Measurements from ENCODE around the gene STEAP2. TPM values are rescaled to one million over a fixed set of nuclear protein-coding genes. Genes with fewer than 3 reads are reported as not detected.
"Not testable (repeated sequence)": the region's sequence is repeated elsewhere in the genome, so short reads cannot be mapped to it uniquely, and the experiment has no call there.

The STEAP2 gene
- polyA plus RNA-seq (ENCODE audit: insufficient read length in 10 of 10) = 1 to 10 TPM; 1.8 to 6.4 (median 3.5) TPM
- long read RNA-seq, donor 1 = 0 reads
- long read RNA-seq, donor 2 = 0 reads
- long read RNA-seq, donor 3 = 0 reads
- long read RNA-seq, donor 4, full-length matches to known transcripts = 1 of 1 reads
- long read RNA-seq, donor 4, partial matches to known transcripts = 0 of 1 reads
- long read RNA-seq, donor 4, other reads (novel, unspliced or antisense) = 0 of 1 reads
- long read RNA-seq, donor 5 = 0 reads
- long read RNA-seq, donor 6, full-length matches to known transcripts = 1 of 1 reads
- long read RNA-seq, donor 6, partial matches to known transcripts = 0 of 1 reads
- long read RNA-seq, donor 6, other reads (novel, unspliced or antisense) = 0 of 1 reads
- long read RNA-seq, donor 7, full-length matches to known transcripts = 1 of 1 reads
- long read RNA-seq, donor 7, partial matches to known transcripts = 0 of 1 reads
- long read RNA-seq, donor 7, other reads (novel, unspliced or antisense) = 0 of 1 reads
- long read RNA-seq, donor 8 = 0 reads
- long read RNA-seq, donor 9 = 0 reads

DNA sequence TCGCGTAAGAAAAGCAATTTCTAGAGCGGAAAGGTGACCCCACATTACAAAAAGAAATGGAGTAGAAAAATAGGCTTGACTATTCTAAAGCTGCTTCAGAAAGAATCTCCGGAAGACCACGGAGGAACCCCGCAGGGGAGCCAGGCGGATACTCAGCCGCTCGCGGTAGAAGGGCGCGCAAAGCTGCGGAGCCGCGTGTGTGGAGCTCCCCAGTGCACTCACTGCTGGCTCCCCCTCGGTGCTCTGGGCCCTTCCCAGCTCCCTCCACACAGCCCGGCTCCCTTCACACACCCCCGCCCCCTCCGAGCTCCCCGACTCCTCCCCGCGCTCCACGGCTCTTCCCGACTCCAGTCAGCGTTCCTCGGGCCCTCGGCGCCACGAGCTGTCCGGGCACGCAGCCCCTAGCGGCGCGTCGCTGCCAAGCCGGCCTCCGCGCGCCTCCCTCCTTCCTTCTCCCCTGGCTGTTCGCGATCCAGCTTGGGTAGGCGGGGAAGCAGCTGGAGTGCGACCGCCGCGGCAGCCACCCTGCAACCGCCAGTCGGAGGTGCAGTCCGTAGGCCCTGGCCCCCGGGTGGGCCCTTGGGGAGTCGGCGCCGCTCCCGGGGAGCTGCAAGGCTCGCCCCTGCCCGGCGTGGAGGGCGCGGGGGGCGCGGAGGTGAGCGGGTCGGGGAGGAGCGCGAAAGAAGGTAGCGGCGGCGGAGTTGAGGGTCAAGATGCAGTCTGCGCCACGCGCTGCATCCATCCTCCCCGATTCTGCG is at the start of gene STEAP2:
TSS of gene STEAP2 (plus strand) at position 350 of the 758 bp plus-strand sequence. CDS start 13,343 bp downstream, outside the sequence.
- peak; percentile 88 to 94 (median 88) for DNase-seq

DNA sequence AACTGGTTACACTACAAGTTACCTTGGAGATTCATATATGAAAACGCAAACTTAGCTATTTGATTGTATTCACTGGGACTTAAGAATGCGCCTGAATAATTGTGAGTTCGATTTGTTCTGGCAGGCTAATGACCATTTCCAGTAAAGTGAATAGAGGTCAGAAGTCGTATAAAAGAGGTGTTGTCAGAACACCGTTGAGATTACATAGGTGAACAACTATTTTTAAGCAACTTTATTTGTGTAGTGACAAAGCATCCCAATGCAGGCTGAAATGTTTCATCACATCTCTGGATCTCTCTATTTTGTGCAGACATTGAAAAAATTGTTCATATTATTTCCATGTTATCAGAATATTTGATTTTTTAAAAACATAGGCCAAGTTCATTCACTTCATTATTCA is 48.0 kb upstream of the STEAP2 start:
- DNase-seq = no peak

DNA sequence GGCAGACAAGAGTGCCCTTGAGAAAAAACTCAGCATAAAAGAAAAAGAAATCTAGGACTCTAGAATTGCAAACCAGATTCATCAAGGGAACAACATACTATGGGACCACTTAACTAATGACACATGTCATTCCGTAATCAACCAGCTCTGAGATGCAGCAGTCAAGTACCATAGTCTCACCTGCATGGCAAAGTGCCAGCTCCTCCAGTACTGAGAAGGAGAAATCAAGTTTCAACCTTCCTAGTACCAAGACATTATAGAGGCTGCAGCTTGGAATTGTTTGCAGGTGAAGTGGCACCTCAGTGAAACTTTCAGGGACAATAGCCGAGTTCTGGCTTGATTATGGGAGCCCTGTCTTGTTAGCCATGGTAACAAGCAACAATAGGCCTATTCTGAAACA is 45.8 kb upstream of the STEAP2 start:
- no peak for DNase-seq

DNA sequence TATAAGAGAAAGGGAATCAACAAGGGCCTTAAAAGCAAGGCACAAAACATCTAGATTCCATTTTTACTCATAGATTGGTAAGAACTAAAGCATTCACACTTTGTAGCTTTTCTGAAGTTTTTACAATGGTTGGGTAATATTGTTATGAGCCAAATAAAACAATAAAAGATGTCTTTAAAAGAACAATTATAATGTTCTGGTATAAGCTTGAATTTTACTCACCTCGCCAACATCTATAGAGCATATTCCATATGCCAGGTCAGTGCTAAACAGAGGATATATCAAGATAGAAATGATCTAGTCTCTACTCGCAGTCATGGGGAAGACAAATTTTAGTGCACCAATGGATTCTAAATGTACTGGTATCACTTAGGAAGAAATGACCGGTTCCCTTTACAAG is 45.4 kb upstream of the STEAP2 start:
- DNase-seq = no peak

DNA sequence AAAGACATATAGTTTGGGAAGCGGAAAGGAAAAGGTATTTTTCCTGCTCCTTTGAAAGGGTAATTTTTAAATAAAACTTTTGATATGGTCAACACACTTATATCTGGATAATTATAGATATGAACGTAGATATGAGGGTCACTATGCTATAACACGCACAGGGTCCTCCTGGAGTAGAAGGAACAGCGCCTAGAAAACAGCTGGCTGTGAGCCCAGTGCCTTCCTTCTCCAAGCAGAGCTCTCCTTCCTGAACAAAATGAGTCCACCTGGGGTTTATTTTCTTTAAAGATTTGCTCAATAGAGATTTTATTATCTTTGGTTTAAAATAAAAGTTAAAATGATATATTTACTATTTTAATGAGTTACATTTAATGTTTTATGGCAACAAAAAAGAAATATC is 44.2 kb upstream of the STEAP2 start:
- DNase-seq = no peak

DNA sequence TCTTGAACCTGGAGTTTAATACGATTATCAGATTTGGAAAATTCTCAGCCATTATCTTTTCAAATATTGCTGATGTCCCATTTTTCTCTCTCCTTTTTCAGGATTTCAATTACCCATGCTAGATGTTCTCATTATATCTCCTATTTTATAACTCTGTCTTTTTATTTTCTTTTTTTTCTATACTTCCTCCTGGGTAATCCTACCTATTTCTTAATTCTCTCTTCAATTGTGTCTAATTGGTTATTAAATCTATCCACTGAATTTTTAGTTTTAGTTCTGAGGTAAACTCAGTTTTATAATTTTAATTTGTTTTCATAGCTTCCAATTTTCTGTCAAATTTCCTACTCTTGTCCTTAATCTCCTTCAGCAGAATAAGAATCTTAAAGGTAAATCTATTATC is 41.6 kb upstream of the STEAP2 start:
- DNase-seq = no peak

DNA sequence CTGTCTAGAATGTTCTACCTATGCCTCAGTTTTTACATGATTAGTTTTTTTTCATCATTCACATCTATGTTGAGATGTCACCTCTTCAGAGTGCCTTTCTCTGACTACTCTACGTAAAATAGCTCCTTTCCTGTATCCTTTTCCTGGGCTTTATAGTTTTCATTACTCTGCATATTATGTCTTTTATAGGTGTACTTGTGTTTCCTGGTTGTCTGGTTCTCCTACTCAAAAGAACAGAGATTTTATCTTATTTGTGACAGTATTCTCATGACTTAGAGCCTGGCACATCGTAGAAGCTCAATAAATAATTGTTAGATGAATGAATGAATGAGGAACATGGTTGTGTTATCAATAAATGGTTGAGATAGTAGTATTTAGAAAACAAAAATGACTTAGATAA is 39.4 kb upstream of the STEAP2 start:
- DNase-seq = no peak

DNA sequence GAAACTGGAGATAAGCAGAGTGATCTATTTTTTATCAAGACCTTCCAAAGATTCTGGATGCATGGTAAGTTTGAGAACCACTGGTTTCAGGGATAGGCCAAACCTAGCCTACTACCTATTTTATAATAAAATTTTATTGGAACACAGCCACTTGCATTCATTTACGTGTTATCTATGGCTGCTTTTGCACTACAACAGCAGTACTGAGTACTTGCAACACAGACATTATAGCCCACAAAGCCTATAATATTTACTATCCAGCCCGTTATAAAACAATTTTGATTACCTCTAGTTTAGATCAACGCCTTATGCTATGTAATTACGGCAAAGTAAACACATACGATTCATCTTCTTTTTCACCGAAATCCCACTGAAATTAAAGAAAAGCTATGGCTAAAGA is 38.9 kb upstream of the STEAP2 start:
- no peak for DNase-seq

DNA sequence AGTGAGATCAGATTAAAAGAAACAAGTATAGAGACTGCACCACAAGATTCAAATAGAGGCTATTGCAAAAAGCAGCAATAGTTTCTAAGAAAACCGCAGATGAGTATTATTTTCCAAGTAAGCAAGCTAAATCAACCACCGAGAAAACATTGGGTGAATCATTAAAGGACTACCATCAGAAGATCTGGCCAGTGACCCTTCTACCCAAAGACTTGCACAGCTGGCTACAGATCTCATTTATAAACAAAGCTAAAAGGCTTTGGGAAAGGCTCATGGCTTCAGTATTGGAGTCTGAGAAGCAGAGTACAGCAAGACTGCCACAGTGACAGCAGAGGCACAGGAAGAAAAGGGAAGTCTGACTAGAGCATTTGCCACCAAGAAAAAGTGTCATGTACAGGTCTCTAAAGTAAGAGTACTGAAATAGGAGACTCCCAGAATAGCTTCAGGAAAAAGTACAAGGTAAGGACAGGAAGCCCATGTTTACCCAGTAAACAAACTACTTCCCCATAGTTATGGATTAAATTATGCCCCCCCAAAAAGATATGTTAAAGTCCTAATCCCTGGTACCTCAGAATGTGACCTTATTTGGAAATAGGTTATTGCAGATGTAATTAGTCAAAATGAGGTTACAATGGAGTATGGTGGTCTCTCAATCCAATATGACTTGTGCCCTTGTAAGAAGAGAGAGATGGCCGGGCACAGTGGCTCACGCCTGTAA is 38.3 kb upstream of the STEAP2 start:
- DNase-seq = no peak

DNA sequence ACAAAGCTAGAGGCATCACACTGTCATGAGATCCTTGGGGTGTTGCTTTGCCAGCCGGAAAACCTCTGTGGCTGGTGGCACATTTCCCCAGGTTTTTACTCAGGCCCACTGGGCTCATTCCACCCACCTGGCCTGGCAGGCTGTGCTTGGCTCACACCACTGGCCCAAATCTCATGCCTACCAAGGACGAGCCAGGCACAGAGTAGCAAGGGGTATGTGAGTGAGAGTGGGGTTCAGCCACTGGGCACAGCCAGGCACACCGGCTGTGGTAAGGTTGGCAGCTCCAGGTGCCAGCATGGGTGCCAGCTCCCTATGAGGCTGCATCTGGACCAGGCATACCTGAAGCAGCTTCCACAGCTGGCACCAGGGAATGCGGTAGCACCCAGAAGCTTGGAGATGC is 35.9 kb upstream of the STEAP2 start:
- DNase-seq = no peak

DNA sequence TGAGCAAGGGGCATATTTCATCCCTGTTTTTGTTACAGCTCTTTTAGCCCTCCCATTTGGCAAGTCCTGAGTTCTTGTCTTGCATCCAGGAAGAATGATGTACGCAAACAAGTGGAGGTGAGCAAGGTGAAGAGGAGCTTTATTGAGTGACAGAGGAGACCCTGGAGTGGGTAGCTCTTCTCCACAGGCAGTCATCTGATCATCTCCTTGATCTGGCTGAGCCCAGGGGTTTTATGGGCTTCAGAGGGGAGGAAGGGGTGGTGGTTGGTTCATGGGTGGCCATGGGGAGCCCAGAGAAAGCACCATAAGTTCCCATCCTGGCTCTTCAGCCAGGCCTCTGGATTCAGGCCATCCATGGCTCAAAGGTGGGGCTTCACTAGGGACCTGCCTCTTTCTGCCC is 35.3 kb upstream of the STEAP2 start:
- DNase-seq = no peak

DNA sequence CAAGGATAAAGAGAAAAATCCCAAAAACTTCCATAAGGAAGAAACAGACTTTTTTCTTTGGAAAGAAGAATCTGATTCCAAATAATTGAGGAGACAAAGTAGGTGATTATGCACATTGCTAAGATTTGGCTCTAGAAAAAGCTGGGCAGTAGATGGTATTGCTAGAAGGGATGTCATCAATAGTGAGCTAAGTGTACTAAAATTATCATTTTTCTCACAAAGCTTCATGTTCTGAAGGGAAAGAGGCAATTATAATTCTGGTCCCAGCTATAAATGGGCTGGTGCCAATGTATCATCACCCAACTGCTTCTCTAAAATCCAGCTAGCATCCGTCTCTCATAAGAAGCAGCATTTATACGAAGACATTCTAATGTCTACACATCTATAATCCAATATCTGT is 33.4 kb upstream of the STEAP2 start:
- DNase-seq = no peak

DNA sequence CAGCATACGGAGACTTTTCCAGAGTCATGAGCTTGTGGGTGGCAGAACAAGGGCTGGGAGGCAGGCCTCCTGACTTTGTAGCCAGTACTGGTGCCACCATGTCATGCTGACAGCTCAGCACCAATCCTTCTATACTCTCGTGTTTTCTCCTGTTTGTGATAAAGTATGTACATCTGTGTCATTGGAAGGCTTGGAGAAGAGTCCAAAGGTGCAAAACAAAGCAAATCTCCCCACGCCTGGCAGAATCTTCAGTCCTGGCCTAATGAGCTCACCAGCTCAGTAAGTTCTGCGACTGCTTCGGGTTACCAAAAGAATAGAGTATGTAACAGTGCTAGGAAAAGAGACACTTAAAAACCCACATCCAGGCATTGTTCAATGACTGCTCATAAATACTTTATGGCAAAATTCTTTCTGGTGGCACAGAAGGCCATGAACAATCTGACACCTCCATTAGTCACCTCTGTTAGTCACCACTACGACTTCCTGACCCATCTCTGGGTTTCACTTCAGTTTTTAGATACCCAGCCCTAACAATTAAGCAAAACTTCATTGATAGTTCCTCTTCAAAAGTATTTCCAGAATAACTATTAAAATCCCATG is 32.8 kb upstream of the STEAP2 start:
- peak in 1 of 3 donors; percentile 68 for DNase-seq

DNA sequence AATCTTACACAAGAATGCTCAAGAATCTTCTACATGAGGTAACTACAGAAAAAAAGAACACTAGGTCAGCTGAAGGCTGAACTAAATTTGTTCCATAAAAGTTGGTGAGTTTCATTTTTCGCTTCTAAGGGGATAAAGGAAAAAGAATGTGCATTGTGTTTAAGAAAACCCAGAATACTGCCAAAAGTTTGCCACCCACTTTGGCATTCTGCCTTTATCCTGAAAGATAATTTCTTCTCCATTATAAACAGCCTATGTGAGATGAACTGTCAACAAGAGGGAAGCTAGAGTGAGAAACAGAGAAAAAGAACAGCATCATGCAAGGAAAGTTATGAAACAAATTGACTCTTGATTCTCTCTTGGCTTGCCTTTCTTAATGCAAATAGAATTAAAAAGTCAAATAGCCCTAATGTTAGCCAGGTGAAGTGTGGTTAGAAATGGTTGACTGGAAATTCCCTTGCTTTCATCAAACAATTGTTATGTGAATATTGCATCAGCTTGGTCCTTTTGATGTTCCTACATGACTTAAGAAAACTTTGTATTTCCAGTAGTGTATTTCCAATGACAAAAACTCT is 31.4 kb upstream of the STEAP2 start:
- no peak for DNase-seq

DNA sequence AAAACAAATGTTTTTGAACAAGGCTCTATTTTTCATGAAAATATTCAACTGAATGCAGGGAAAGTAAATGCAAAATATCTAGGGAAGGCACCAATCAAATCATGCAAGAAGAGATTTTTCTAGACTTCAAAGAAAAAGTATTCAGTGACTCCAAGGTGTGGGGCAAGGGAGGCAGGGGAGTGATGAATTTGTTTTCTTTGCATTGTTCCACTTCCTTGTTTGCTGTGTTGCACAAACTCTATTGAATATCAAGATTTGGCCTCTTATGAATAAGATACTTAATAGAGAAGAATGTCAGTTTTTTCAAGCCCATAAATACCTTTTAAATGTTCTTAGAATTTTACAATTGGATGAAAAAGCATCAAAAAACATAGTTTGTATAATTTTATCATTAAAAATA is 30.9 kb upstream of the STEAP2 start:
- DNase-seq = no peak

DNA sequence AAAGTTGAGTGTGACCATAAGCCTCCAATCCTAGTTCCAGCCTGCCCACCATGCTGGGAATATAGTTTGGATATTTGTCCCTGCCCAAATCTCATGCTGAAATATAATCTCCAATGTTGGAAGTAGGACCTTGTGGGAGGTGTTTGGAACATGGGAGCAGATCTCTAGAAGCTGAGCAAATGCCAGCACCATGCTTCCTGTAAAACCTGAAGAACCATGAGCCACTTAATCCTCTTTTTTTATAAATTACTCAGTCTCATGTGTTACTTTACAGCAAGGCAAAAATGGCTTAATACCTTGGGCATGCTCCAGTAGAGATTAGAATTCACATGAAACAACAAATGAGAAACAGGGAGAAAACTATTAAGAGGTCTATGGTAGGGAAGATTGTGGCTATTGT is 30.1 kb upstream of the STEAP2 start:
- DNase-seq = no peak

DNA sequence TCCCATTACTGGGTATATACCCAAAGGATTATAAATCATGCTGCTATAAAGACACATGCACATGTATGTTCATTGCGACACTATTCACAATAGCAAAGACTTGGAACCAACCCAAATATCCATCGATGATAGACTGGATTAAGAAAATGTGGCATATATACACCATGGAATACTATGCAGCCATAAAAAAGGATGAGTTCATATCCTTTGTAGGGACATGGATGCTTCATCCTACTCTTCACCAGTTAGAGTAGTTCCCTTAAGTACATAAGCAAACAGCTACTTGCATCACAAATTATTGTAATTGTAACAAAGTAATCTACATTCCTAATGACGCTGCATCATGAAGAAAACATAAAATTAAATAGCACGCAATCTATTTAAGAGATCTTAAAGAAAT is 25.2 kb upstream of the STEAP2 start:
- not testable (repeated sequence) for DNase-seq

DNA sequence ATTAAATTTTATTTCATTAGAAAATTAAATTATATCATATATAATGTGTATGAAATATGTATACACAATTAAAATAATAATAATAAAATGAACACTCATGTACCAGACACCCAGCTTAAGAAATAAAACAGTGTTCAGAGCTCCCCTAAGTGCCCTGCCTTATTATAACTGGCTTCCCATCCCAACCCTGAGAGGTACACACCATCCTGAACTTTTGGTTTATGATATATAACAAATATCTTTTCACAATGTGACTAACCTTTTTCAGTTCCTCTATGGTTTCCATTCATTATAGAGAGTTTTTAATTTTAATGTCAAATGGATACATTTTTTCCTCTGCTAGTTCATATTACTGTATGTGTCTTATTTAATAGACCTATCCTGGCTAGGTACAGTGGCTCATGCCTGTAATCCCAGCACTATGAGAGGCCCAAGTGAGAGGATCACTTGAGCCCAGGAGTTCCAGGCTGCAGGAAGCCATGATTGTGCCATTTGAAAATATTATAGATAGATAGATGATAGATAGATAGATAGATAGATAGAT is 24.0 kb upstream of the STEAP2 start:
- no peak for DNase-seq

DNA sequence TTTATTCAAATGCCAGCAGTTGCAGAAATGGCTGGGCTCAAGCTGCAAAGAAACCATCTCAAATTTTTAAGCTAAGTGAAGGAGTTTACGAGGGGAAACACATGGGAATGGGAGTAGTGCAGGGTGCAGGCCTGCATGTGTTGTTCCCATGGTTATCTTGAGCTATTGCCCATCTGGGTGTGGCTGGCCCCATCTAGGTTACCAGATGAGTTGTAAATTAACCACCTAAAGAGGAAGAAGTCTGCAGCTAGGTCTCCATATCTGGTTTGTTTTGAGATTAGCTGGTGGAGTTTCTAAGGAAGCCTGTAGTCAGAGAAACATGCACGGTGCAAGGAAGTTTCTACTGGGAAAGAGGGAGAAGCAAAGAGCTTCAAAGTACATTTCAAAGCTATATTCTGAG is 23.3 kb upstream of the STEAP2 start:
- no peak for DNase-seq

DNA sequence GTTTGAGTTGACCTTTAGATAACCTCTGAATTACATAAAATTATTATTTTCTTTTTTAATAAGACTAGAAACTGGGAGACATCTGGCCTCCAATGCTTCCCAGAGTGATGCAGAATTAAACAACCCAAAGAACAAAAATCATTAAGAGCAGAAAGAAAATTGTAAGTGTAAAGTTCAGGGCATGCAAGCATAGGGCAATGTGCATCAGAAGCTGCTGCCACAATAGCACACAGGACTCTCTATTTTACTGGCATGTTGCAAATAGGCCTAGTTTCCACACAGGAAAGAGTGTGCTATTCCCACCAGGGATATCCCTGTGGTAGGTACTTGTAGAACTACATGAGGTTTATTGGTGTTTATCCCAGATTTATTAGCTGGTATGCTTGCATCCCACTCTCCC is 20.5 kb upstream of the STEAP2 start:
- DNase-seq = no peak

DNA sequence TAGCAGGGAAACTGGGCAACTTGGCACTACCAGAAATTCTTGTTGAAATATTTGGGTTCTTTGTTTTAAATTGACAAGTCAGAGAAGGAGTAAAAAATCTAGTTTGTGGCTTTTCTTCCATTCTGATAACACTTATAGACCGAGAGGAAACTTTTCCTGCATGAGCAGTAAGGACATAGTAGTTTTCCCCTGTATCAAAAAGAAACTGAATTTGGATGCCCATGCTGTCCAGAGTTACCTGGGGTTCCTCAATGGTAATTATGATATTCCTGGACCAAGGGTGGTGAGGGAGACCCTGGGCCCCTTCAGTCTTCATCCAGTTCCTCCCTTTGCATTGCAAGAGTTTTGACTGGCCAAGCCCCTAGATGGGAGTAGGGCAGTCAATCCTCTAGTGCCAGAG is 19.9 kb upstream of the STEAP2 start:
- no peak for DNase-seq

All from muscle of back (tissue), 13 donors.